Measurements from ENCODE around the gene RSF1. TPM values are rescaled to one million over a fixed set of nuclear protein-coding genes. Genes with fewer than 3 reads are reported as not detected.

The RSF1 gene
- total RNA-seq, 1 donor from 2014 or later, result 70.3 TPM

GRCh38 chr11:77748266-77748665 is 72.3 kb downstream of the RSF1 start:
- no peak for DNase-seq (ENCODE audit: low spot score)

- no peak for DNase-seq (ENCODE audit: low spot score)
These were observed 73.0 kb downstream of the RSF1 start for GRCh38 chr11:77747381-77747969.

GRCh38 chr11:77736473-77736872 is 84.0 kb downstream of the RSF1 start:
- DNase-seq (ENCODE audit: low spot score), result no peak

GRCh38 chr11:77734890-77735289 is 85.6 kb downstream of the RSF1 start:
- DNase-seq (ENCODE audit: low spot score), result no peak

GRCh38 chr11:77732143-77732542 is 88.4 kb downstream of the RSF1 start:
- no peak for DNase-seq (ENCODE audit: low spot score)

- no peak for DNase-seq (ENCODE audit: low spot score)
These were observed 89.7 kb downstream of the RSF1 start for GRCh38 chr11:77730789-77731188.

- DNase-seq (ENCODE audit: low spot score), result no peak
These were observed 91.5 kb downstream of the RSF1 start for GRCh38 chr11:77729063-77729462.

GRCh38 chr11:77728203-77728786 is 92.2 kb downstream of the RSF1 start:
- DNase-seq (ENCODE audit: low spot score), result no peak

GRCh38 chr11:77726524-77726923 is 94.0 kb downstream of the RSF1 start:
- DNase-seq (ENCODE audit: low spot score), result no peak

- no peak for DNase-seq (ENCODE audit: low spot score)
These were observed 95.1 kb downstream of the RSF1 start for GRCh38 chr11:77725433-77725832.

GRCh38 chr11:77724636-77725035 is 95.9 kb downstream of the RSF1 start:
- no peak for DNase-seq (ENCODE audit: low spot score)

GRCh38 chr11:77723024-77723423 is 97.5 kb downstream of the RSF1 start:
- no peak for DNase-seq (ENCODE audit: low spot score)

GRCh38 chr11:77710358-77710757 is 110.2 kb downstream of the RSF1 start:
- DNase-seq (ENCODE audit: low spot score), result no peak

- no peak for DNase-seq (ENCODE audit: low spot score)
These were observed 114.5 kb downstream of the RSF1 start for GRCh38 chr11:77705876-77706579.

GRCh38 chr11:77705195-77705875 is 115.2 kb downstream of the RSF1 start:
- no peak for DNase-seq (ENCODE audit: low spot score)

- DNase-seq (ENCODE audit: low spot score), result no peak
These were observed 116.5 kb downstream of the RSF1 start for GRCh38 chr11:77704029-77704428.

GRCh38 chr11:77699425-77699824 is 121.1 kb downstream of the RSF1 start:
- DNase-seq (ENCODE audit: low spot score), result no peak

GRCh38 chr11:77698896-77699295 is 121.6 kb downstream of the RSF1 start:
- no peak for DNase-seq (ENCODE audit: low spot score)

GRCh38 chr11:77697865-77698264 is 122.7 kb downstream of the RSF1 start:
- DNase-seq (ENCODE audit: low spot score), result no peak

GRCh38 chr11:77695417-77695816 is 125.1 kb downstream of the RSF1 start:
- DNase-seq (ENCODE audit: low spot score), result no peak

- no peak for DNase-seq (ENCODE audit: low spot score)
These were observed 129.9 kb downstream of the RSF1 start for GRCh38 chr11:77690649-77691048.

- no peak for DNase-seq (ENCODE audit: low spot score)
These were observed 133.4 kb downstream of the RSF1 start for GRCh38 chr11:77687088-77687487.

- no peak for DNase-seq (ENCODE audit: low spot score)
These were observed 143.4 kb downstream of the RSF1 start for GRCh38 chr11:77677138-77677537.
